MM.1S (cell line): ENCODE measurements around the gene POLR1H.

Experiments used
- CTCF ChIP-seq: fragments of 300-600 bp; sonication (generic); IDR thresholded peaks from 2 replicates; pipeline ENCODE4 v1.5.1; 2016; ENCODE audit warnings: antibody characterized with exemption, low read length, mixed read lengths
- EZH2 ChIP-seq: fragments of 300-600 bp; sonication (generic); optimal IDR thresholded peaks from 2 replicates; pipeline ENCODE3; 2017; ENCODE audit warnings: low read depth, mild to moderate bottlenecking, antibody characterized with exemption, low read length, mixed read lengths

- TF ChIP-seq EZH2 (no peak), CTCF (no peak)
Measured at GRCh38 chr6:30113003-30113759, 52.1 kb downstream of the POLR1H start, which contains the start of gene TRIM31.
